Activated T-helper 17 cell treated with anti-CD3 and anti-CD28 coated beads, Interleukin-2, amount 50 U/mL, for 72 hours (primary cell): ENCODE results near the gene IPO13. TPM values are rescaled to one million over a fixed set of nuclear protein-coding genes. Genes with fewer than 3 reads are reported as not detected.

Source experiments
- ATAC-seq: fragments of 150-1000 bp; cut with Tn5 transposase; replicated peaks from 2 replicates; pipeline ENCODE4 v1.10.0; 2021; ENCODE audit warnings: mild to moderate bottlenecking, moderate library complexity
- H3K27ac Mint-ChIP-seq: one replicate; pipeline ENCODE4 v1.8.0; 2022; ENCODE audit warnings: mixed read lengths
- H3K27me3 Mint-ChIP-seq: one replicate; pipeline ENCODE4 v1.8.0; 2022; ENCODE audit warnings: mixed read lengths
- H3K36me3 Mint-ChIP-seq: one replicate; pipeline ENCODE4 v1.8.0; 2022; ENCODE audit warnings: low read depth, mild to moderate bottlenecking, mixed read lengths
- H3K4me1 Mint-ChIP-seq: one replicate; pipeline ENCODE4 v1.8.0; 2022; ENCODE audit warnings: mixed read lengths
- H3K4me3 Mint-ChIP-seq: one replicate; pipeline ENCODE4 v1.8.0; 2022; ENCODE audit warnings: mild to moderate bottlenecking, mixed read lengths
- H3K9me3 Mint-ChIP-seq: one replicate; pipeline ENCODE4 v1.8.0; 2022; ENCODE audit warnings: mixed read lengths
- total RNA-seq, 2 donors: library from RNA; stranded (reverse); gene quantifications; one replicate each; pipeline ENCODE4 v1.2.3, GENCODE V29; 2022

IPO13 gene
- total RNA-seq, 2 donors from 2014 or later, result 9.4 to 26.5 TPM

GRCh38 chr1:43952731-43953346 is 6.1 kb downstream of the IPO13 start:
- no peaks in the 10 kb centered on the region for H3K27me3 Mint-ChIP-seq
- no peak for ATAC-seq
- H3K4me3 Mint-ChIP-seq, result no peak overlapping the region
- no peaks in the 10 kb centered on the region for H3K9me3 Mint-ChIP-seq
- peaks cover 13% of the 10 kb centered on the region for H3K4me1 Mint-ChIP-seq
- no peak overlapping the region for H3K27ac Mint-ChIP-seq
- H3K36me3 Mint-ChIP-seq, result peaks cover 10% of the 10 kb centered on the region

- H3K27me3 Mint-ChIP-seq, result no peaks in the 10 kb centered on the region
- H3K27ac Mint-ChIP-seq, result no peak overlapping the region
- peaks cover 10% of the 10 kb centered on the region for H3K4me1 Mint-ChIP-seq
- peaks cover 10% of the 10 kb centered on the region for H3K36me3 Mint-ChIP-seq
- no peak overlapping the region for H3K4me3 Mint-ChIP-seq
- ATAC-seq, result no peak
- H3K9me3 Mint-ChIP-seq, result no peaks in the 10 kb centered on the region
These were observed 6.6 kb downstream of the IPO13 start for GRCh38 chr1:43953361-43953760.

- ATAC-seq, result no peak
- H3K27ac Mint-ChIP-seq, result no peak overlapping the region
- no peaks in the 10 kb centered on the region for H3K9me3 Mint-ChIP-seq
- peaks cover 8% of the 10 kb centered on the region for H3K4me1 Mint-ChIP-seq
- peaks cover 10% of the 10 kb centered on the region for H3K36me3 Mint-ChIP-seq
- H3K27me3 Mint-ChIP-seq, result no peaks in the 10 kb centered on the region
- no peak overlapping the region for H3K4me3 Mint-ChIP-seq
These were observed 7.3 kb downstream of the IPO13 start for GRCh38 chr1:43954036-43954435.

- Mint-ChIP-seq H3K9me3 (no peaks in the 10 kb centered on the region), H3K4me1 (no peaks in the 10 kb centered on the region), H3K4me3 (no peak overlapping the region), H3K27ac (no peak overlapping the region), H3K27me3 (no peaks in the 10 kb centered on the region), H3K36me3 (no peaks in the 10 kb centered on the region)
- no peak for ATAC-seq
These were observed 9.5 kb downstream of the IPO13 start for GRCh38 chr1:43956234-43956633.

- Mint-ChIP-seq H3K27ac (no peak overlapping the region), H3K27me3 (no peaks in the 10 kb centered on the region), H3K9me3 (no peaks in the 10 kb centered on the region), H3K4me3 (no peak overlapping the region), H3K36me3 (no peaks in the 10 kb centered on the region), H3K4me1 (no peaks in the 10 kb centered on the region)
- ATAC-seq, result no peak
These were observed 10.8 kb downstream of the IPO13 start for GRCh38 chr1:43957407-43958040.

GRCh38 chr1:43958351-43959255 is 11.9 kb downstream of the IPO13 start:
- no peak for ATAC-seq
- no peak overlapping the region for H3K27ac Mint-ChIP-seq
- H3K9me3 Mint-ChIP-seq, result no peaks in the 10 kb centered on the region
- no peaks in the 10 kb centered on the region for H3K36me3 Mint-ChIP-seq
- H3K4me3 Mint-ChIP-seq, result no peak overlapping the region
- H3K27me3 Mint-ChIP-seq, result no peaks in the 10 kb centered on the region
- H3K4me1 Mint-ChIP-seq, result no peaks in the 10 kb centered on the region

GRCh38 chr1:43960798-43961197 is 14.0 kb downstream of the IPO13 start:
- Mint-ChIP-seq H3K4me1 (no peaks in the 10 kb centered on the region), H3K27me3 (no peaks in the 10 kb centered on the region), H3K4me3 (no peak overlapping the region), H3K36me3 (no peaks in the 10 kb centered on the region), H3K9me3 (no peaks in the 10 kb centered on the region), H3K27ac (no peak overlapping the region)
- no peak for ATAC-seq

- Mint-ChIP-seq H3K36me3 (no peaks in the 10 kb centered on the region), H3K4me3 (no peak overlapping the region), H3K27ac (no peak overlapping the region), H3K9me3 (no peaks in the 10 kb centered on the region), H3K4me1 (no peaks in the 10 kb centered on the region), H3K27me3 (no peaks in the 10 kb centered on the region)
- no peak for ATAC-seq
These were observed 14.9 kb downstream of the IPO13 start for GRCh38 chr1:43961692-43962091.

- Mint-ChIP-seq H3K4me3 (no peak overlapping the region), H3K27me3 (no peaks in the 10 kb centered on the region), H3K36me3 (no peaks in the 10 kb centered on the region), H3K27ac (no peak overlapping the region), H3K9me3 (no peaks in the 10 kb centered on the region), H3K4me1 (no peaks in the 10 kb centered on the region)
- ATAC-seq, result no peak
These were observed 15.6 kb downstream of the IPO13 start for GRCh38 chr1:43962324-43962723.

GRCh38 chr1:43963006-43963405 is 16.3 kb downstream of the IPO13 start:
- Mint-ChIP-seq H3K4me1 (no peaks in the 10 kb centered on the region), H3K27ac (no peak overlapping the region), H3K27me3 (no peaks in the 10 kb centered on the region), H3K36me3 (no peaks in the 10 kb centered on the region), H3K4me3 (no peak overlapping the region), H3K9me3 (no peaks in the 10 kb centered on the region)
- ATAC-seq, result no peak

- no peak for ATAC-seq
- no peaks in the 10 kb centered on the region for H3K27me3 Mint-ChIP-seq
- no peaks in the 10 kb centered on the region for H3K9me3 Mint-ChIP-seq
- H3K27ac Mint-ChIP-seq, result no peak overlapping the region
- no peak overlapping the region for H3K4me3 Mint-ChIP-seq
- no peaks in the 10 kb centered on the region for H3K4me1 Mint-ChIP-seq
- no peaks in the 10 kb centered on the region for H3K36me3 Mint-ChIP-seq
These were observed 17.1 kb downstream of the IPO13 start for GRCh38 chr1:43963890-43964289.

- Mint-ChIP-seq H3K4me1 (no peaks in the 10 kb centered on the region), H3K4me3 (no peak overlapping the region), H3K27me3 (no peaks in the 10 kb centered on the region), H3K27ac (no peak overlapping the region), H3K9me3 (no peaks in the 10 kb centered on the region), H3K36me3 (no peaks in the 10 kb centered on the region)
- ATAC-seq, result no peak
These were observed 18.6 kb downstream of the IPO13 start for GRCh38 chr1:43965316-43965715.

GRCh38 chr1:43968348-43968948 is 21.7 kb downstream of the IPO13 start:
- H3K36me3 Mint-ChIP-seq, result peaks cover 23% of the 10 kb centered on the region
- no peaks in the 10 kb centered on the region for H3K9me3 Mint-ChIP-seq
- H3K4me3 Mint-ChIP-seq, result no peak overlapping the region
- no peaks in the 10 kb centered on the region for H3K27me3 Mint-ChIP-seq
- no peak for ATAC-seq
- H3K4me1 Mint-ChIP-seq, result peaks cover 3% of the 10 kb centered on the region
- H3K27ac Mint-ChIP-seq, result no peak overlapping the region

- Mint-ChIP-seq H3K27ac (peak overlapping the region; percentile 86), H3K9me3 (no peaks in the 10 kb centered on the region), H3K27me3 (no peaks in the 10 kb centered on the region), H3K36me3 (peaks cover 32% of the 10 kb centered on the region), H3K4me3 (peak overlapping the region; percentile 92), H3K4me1 (peaks cover 13% of the 10 kb centered on the region)
- ATAC-seq, result peak; percentile 1
These were observed 22.6 kb downstream of the IPO13 start for GRCh38 chr1:43969416-43969745.
